K562 (cell line): Measurements from ENCODE around the gene CFAP298. TPM values are rescaled to one million over a fixed set of nuclear protein-coding genes. Genes with fewer than 3 reads are reported as not detected.
A peak's percentile ranks its signal among the peaks of the same experiment; 100 is the strongest.

Experiments
- ATF1 ChIP-seq, 2 experiments: fragments of 450-650 bp in 1 of 2; IDR thresholded peaks; 2 replicates each; pipeline ENCODE4 v1.6.1; 2016; ENCODE audit warnings: missing compliant biosample characterization in 1 of 2, missing genetic modification characterization in 1 of 2
- BHLHE40 ChIP-seq: IDR thresholded peaks from 2 replicates; pipeline ENCODE4 v1.6.1; 2011; ENCODE audit warnings: low read length, improper control_type of control experiment
- CXXC5 ChIP-seq: fragments of 250-450 bp; sonication (Bioruptor Pico); IDR thresholded peaks from 2 replicates; pipeline ENCODE4 v1.8.0; 2022; ENCODE audit warnings: inconsistent platforms, mild to moderate bottlenecking, moderate library complexity
- FOSL1 ChIP-seq: fragments of 200-800 bp; sonication (Bioruptor generic); conservative IDR thresholded peaks from 2 replicates; pipeline ENCODE4 v1.6.1; 2016; ENCODE audit warnings: missing genetic modification characterization, missing compliant biosample characterization
- HDAC2 ChIP-seq: fragments of 450-650 bp; IDR thresholded peaks from 2 replicates; pipeline ENCODE4 v1.6.1; 2016; ENCODE audit warnings: mild to moderate bottlenecking
- JUNB ChIP-seq: fragments of 450-650 bp; formaldehyde crosslinking; conservative IDR thresholded peaks from 2 replicates; pipeline ENCODE4 v1.4.0; 2020; ENCODE audit warnings: mild to moderate bottlenecking
- MBD1 ChIP-seq: fragments of 250-450 bp; sonication (Bioruptor Pico); IDR thresholded peaks from 2 replicates; pipeline ENCODE4 v1.8.0; 2022; ENCODE audit warnings: inconsistent platforms
- MCM7 ChIP-seq, 2 experiments: fragments of 450-650 bp; IDR thresholded peaks; 2 replicates each; pipeline ENCODE4 v1.6.1; 2016 to 2018
- NR2C1 ChIP-seq, 2 experiments: fragments of 450-650 bp; IDR thresholded peaks; 2 replicates each; pipeline ENCODE4 v1.6.1; 2017; ENCODE audit warnings: mild to moderate bottlenecking in 2 of 2, antibody characterized with exemption in 1 of 2, inconsistent platforms in 1 of 2, missing compliant biosample characterization in 1 of 2, missing genetic modification characterization in 1 of 2
- PRDM10 ChIP-seq: fragments of 450-650 bp; IDR thresholded peaks from 2 replicates; pipeline ENCODE4 v1.6.1; 2018; ENCODE audit not compliant: partially characterized antibody
- RAD51 ChIP-seq: fragments of 450-650 bp; IDR thresholded peaks from 2 replicates; pipeline ENCODE4 v1.7.1; 2016; ENCODE audit warnings: low read depth, mild to moderate bottlenecking, borderline replicate concordance
- STAG1 ChIP-seq: sonication (generic); formaldehyde crosslinking; IDR thresholded peaks from 2 replicates; pipeline ENCODE4 v1.5.0; 2020; ENCODE audit warnings: missing genetic modification reagents, borderline replicate concordance
- USF2 ChIP-seq: sonication (generic); formaldehyde crosslinking; IDR thresholded peaks from 2 replicates; pipeline ENCODE4 v1.5.0; 2020; ENCODE audit warnings: missing genetic modification reagents
- ZNF174 ChIP-seq: fragments of 250-450 bp; sonication (Bioruptor Pico); IDR thresholded peaks from 2 replicates; pipeline ENCODE4 v1.4.0; 2020; ENCODE audit warnings: mild to moderate bottlenecking
- ZNF592 ChIP-seq: fragments of 450-650 bp; IDR thresholded peaks from 2 replicates; pipeline ENCODE4 v1.6.1; 2017; ENCODE audit warnings: antibody characterized with exemption, mild to moderate bottlenecking
- ZNF696 ChIP-seq: fragments of 250-450 bp; sonication (Bioruptor Pico); conservative IDR thresholded peaks from 2 replicates; pipeline ENCODE4 v1.4.0; 2020; ENCODE audit warnings: mild to moderate bottlenecking, moderate library complexity
- ZNF76 ChIP-seq: fragments of 250-450 bp; sonication (Bioruptor Pico); IDR thresholded peaks from 2 replicates; pipeline ENCODE4 v1.4.0; 2020; ENCODE audit warnings: mild to moderate bottlenecking, moderate library complexity, borderline replicate concordance
- polyA plus RNA-seq, 8 experiments: library from polyadenylated mRNA; depleted of rRNA in 4 of 8; stranded (reverse) in 5 of 8; unstranded in 3 of 8; fragments of >200 nt; fragmentation: Nextera tagmentation in 2 of 8; fragmentation: Illumina TruSeq in 1 of 8; extraction: Ambion mirVana in 2 of 8; extraction: Trizol in 1 of 8; gene quantifications; 2 replicates each; pipeline versions ENCODE4 v1.2.1 to v1.2.3, GENCODE V29; 2011 to 2014; ENCODE audit warnings: inconsistent platforms in 1 of 8, missing spikeins in 1 of 8
- total RNA-seq, 7 experiments: library from RNA; depleted of rRNA in 6 of 7; stranded (reverse); fragments of >200 nt in 6 of 7; fragmentation: Illumina TruSeq in 2 of 7; extraction: Trizol in 2 of 7; gene quantifications; 2 replicates each; pipeline versions ENCODE4 v1.2.1 to v1.2.3, GENCODE V29; 2011 to 2021; ENCODE audit warnings: low replicate concordance in 1 of 7

The CFAP298 gene
- total and polyA plus RNA-seq, 9 of the 15 experiments (the other 6 are each of a cell fraction or from before 2014, with no cell fraction given) = 31.4 to 178 (median 89.7) TPM

GRCh38 chr21:32554832-32555638, 57.1 kb downstream of the CFAP298 start (continued):
- TF ChIP-seq JUNB (CRISPR knock-in tag) (no peak), ZNF696 (CRISPR knock-in tag) (no peak), USF2 (CRISPR knock-in tag) (peak; percentile 92), ZNF174 (CRISPR knock-in tag) (no peak), PRDM10 (peak; percentile 43), ZNF592 (peak; percentile 52), ATF1 (CRISPR knock-in tag; IDR thresholded peaks at IDR 0.05) (no peak), ATF1 (tag; IDR thresholded peaks at IDR 0.05) (no peak), BHLHE40 (peak; percentile 86), MCM7 (IDR thresholded peaks at IDR 0.05) (no peak), FOSL1 (tag) (0 out of 2 replicates have a peak, but pooled peaks have one; percentile 33), RAD51 (peak; percentile 86), HDAC2 (no peak), NR2C1 (IDR thresholded peaks at IDR 0.05) (peak; percentile 53; the same call in 1 of the 2 replicates), NR2C1 (tag; IDR thresholded peaks at IDR 0.05) (peak; percentile 42; the same call in 1 of the 2 replicates), CXXC5 (CRISPR knock-in tag) (peak; percentile 14; the same call in 1 of the 2 replicates), STAG1 (CRISPR knock-in tag) (no peak), ZNF76 (CRISPR knock-in tag) (0 out of 2 replicates have a peak, but pooled peaks have one; percentile 29), MBD1 (CRISPR knock-in tag) (no peak)
